Lung (tissue), 12 donors: Measurements from ENCODE around the gene SRRD. TPM values are rescaled to one million over a fixed set of nuclear protein-coding genes. Genes with fewer than 3 reads are reported as not detected.
"Not testable (repeated sequence)": the region's sequence is repeated elsewhere in the genome, so short reads cannot be mapped to it uniquely, and the experiment has no call there.

Source experiments
- ATAC-seq: fragments of 200-7000 bp; cut with Tn5 transposase; one replicate; pipeline ENCODE4 v1.9.1; 2020; ENCODE audit warnings: moderate number of reproducible peaks; ENCODE audit not compliant: insufficient read depth, low FRiP score
- DNase-seq, 3 donors: peaks; one replicate each; pipeline ENCODE4 v3.0.0-alpha.2; 2013 to 2017
- H3K27ac ChIP-seq, 2 donors: one replicate each; pipeline ENCODE4 v1.5.1; 2013; ENCODE audit warnings: mild to moderate bottlenecking in 2 of 2, moderate library complexity in 2 of 2, control low read depth in 1 of 2, inconsistent platforms in 1 of 2, low read depth in 1 of 2, low read length in 1 of 2
- H3K27me3 ChIP-seq, 3 donors: one replicate each; pipeline ENCODE4 v1.5.1; 2013; ENCODE audit warnings: low read length in 2 of 3; ENCODE audit not compliant: control insufficient read depth in 3 of 3, insufficient read depth in 3 of 3
- H3K36me3 ChIP-seq, 4 donors: one replicate each; pipeline ENCODE4 v1.5.1; 2013; ENCODE audit warnings: low read length in 4 of 4, mild to moderate bottlenecking in 1 of 4, moderate library complexity in 1 of 4; ENCODE audit not compliant: control insufficient read depth in 4 of 4, insufficient read depth in 4 of 4
- H3K4me1 ChIP-seq, 5 donors: one replicate each; pipeline ENCODE4 v1.5.1; 2013; ENCODE audit warnings: low read length in 5 of 5, mild to moderate bottlenecking in 2 of 5, moderate library complexity in 1 of 5; ENCODE audit not compliant: control insufficient read depth in 5 of 5, insufficient read depth in 5 of 5
- H3K4me3 ChIP-seq: one replicate; pipeline ENCODE4 v1.5.1; 2013; ENCODE audit warnings: mild to moderate bottlenecking, control low read depth, moderate library complexity
- H3K9ac ChIP-seq, 2 donors: one replicate each; pipeline ENCODE4 v1.5.1; 2013; ENCODE audit warnings: low read length in 2 of 2, control low read depth in 1 of 2; ENCODE audit not compliant: insufficient read depth in 1 of 2
- H3K9me3 ChIP-seq, 4 donors: one replicate each; pipeline ENCODE4 v1.5.1; 2013; ENCODE audit warnings: low read length in 3 of 4, mild to moderate bottlenecking in 1 of 4, moderate library complexity in 1 of 4; ENCODE audit not compliant: control insufficient read depth in 4 of 4, insufficient read depth in 3 of 4
- WGBS, 2 donors: extraction: QIAGEN DNeasy Blood & Tissue Kit; methylation state at CpG; one replicate each; pipeline ENCODE4 v1.1.7; 2013; 5-methylcytosine and 5-hydroxymethylcytosine counted together
- polyA plus RNA-seq, 2 donors: library from polyadenylated mRNA; stranded (reverse); fragments of 200-250 nt; gene quantifications; one replicate each; pipeline ENCODE4 v1.2.1, GENCODE V29; 2013
- total RNA-seq, 2 donors: library from RNA; depleted of rRNA in 1 of 2; stranded (reverse); fragments of >200 nt in 1 of 2; gene quantifications; one replicate each; pipeline ENCODE4 v1.2.1, GENCODE V29; 2014 to 2021
- TF ChIP-seq, protein P1 (sequence below): IDR thresholded peaks from 2 replicates; pipeline ENCODE4 v1.5.1; 2012; ENCODE audit warnings: mild to moderate bottlenecking; ENCODE audit errors: control extremely low read depth, extremely low read depth
- donor health status: control.
- donor health status: control.
- donor health status: Bipolar disorder and iron deficiency.
- donor health status: healthy.
- donor health status: DM: yes; HTN: yes; CAD: no.

Gene SRRD
- total and polyA plus RNA-seq, 4 donors, result 8.5 to 17.6 (median 13.7) TPM

DNA sequence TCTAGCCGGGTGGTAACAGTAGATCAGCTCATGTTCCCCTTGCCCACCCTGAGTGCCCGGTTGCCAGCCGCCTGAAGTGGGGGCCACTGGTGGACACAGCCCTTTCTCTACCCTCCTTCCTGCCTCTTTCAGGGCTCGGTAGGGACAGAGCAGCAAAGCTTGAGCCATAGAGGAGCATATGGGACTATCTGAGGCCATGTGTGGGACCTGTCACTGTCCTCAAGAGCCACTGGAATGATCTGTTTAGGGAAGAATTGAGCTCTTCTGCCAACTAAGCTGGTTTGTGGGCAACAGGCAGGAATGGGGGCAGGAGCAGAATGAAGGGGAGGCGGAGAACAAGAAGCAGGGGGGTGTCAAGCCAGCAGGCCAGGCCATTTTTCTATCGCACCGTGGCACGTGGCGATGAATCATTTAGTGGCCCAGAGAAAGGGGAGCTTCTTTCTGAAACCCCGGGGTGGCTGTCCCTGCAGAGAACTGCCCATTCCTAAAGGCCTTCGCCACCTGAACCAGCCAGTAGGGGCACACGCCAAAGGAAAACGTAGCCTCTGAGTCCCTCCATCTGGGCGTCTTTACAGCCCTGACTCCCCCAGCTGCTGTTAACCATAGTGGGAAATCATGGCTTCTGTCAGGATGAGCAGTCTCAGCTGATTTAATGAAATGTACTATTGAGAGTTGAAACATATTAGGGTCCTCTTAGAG is 45.8 kb upstream of the SRRD start:
- H3K9me3 ChIP-seq, result peaks cover 0 to 2% (median 0%) of the 10 kb centered on the region in 4 donors
- TF ChIP-seq, protein P1, sequence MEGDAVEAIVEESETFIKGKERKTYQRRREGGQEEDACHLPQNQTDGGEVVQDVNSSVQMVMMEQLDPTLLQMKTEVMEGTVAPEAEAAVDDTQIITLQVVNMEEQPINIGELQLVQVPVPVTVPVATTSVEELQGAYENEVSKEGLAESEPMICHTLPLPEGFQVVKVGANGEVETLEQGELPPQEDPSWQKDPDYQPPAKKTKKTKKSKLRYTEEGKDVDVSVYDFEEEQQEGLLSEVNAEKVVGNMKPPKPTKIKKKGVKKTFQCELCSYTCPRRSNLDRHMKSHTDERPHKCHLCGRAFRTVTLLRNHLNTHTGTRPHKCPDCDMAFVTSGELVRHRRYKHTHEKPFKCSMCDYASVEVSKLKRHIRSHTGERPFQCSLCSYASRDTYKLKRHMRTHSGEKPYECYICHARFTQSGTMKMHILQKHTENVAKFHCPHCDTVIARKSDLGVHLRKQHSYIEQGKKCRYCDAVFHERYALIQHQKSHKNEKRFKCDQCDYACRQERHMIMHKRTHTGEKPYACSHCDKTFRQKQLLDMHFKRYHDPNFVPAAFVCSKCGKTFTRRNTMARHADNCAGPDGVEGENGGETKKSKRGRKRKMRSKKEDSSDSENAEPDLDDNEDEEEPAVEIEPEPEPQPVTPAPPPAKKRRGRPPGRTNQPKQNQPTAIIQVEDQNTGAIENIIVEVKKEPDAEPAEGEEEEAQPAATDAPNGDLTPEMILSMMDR, result no peak
- peaks cover 0 to under 1% (median 0%) of the 10 kb centered on the region in 4 donors for H3K36me3 ChIP-seq
- no peak overlapping the region for H3K4me3 ChIP-seq
- H3K27me3 ChIP-seq, result no peaks in the 10 kb centered on the region
- no peak for DNase-seq
- 93 to 94% methylated on average over 14 of the region's 14 CpGs for WGBS, 2 donors
- peaks cover 0 to 3% (median 0%) of the 10 kb centered on the region in 5 donors for H3K4me1 ChIP-seq
- no peak overlapping the region for H3K9ac ChIP-seq
- ATAC-seq, result no peak
- no peak overlapping the region for H3K27ac ChIP-seq

DNA sequence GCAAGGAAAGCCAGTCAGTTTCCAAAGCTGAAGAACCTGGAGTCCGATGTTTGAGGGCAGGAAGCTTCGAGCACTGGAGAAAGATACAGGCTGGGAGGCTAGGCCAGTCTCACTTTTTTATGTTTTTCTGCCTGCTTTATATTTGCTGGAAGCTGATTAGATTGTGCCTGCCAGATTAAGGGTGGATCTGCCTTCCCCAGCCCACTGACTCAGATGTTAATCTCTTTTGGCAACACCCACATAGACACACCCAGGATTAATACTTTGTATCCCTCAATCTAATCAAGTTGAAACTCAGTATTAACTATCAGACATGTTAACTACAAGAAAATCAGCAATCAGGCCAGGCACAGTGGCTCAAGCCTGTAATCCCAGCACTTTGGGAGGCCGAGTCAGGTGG is 44.9 kb upstream of the SRRD start:
- 92 to 95% methylated on average over 3 of the region's 3 CpGs for WGBS, 2 donors
- H3K27me3 ChIP-seq, H3K4me1 ChIP-seq, ATAC-seq, H3K9me3 ChIP-seq, H3K4me3 ChIP-seq, H3K36me3 ChIP-seq, H3K27ac ChIP-seq, DNase-seq, H3K9ac ChIP-seq: not testable (repeated sequence)

DNA sequence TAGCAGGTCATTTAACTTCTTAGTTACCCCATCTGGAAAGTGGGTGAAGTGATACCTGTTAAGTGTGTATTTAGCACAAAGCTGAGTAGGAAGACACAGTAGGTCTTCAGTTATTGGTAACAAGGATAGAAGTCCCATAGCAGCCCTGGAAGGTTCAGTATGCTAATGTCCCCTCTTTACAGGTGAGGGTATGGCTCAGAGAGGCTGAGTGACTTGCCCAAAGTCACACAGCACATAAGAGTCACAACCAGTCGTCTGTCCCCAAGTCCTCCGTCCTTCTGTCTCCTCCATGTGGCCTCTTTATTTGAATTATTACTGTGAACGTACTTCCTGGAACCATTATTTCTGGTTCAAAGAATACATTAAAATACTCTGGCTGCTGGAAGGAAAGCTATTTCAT is 44.1 kb upstream of the SRRD start:
- WGBS, 2 donors, result 86 to 93% methylated on average over 3 of the region's 3 CpGs

DNA sequence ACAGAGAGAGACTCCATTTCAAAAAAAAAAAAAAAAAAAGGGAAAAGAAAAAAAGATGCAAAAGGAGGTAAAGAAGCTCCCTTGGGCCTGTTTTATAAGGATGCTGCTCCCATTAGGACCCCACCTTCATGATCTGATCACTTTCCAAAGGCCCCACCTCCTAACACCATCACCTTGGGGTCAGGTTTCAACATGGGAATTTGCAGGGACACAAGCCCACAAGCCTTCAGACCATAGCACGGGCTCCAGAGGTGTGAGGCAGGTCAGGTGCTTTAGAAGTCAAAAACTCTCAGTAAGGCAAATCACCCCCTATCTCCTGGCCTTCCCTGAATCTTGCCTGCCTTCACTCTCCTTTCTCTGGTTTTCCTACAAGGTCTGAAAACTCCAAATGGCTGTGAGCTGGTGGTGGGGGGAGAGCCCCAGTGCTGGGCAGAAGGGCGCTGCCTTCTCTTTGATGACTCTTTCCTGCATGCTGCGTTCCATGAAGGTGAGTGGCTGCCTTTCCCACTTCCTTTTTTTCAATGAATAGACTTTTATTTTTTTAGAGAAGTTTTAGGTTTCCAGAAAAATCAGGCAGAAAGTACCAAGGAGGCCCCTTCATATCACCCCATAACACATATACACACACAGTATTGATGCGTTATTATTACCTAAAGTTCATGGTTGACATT is 41.5 kb upstream of the SRRD start:
- peaks cover 0 to 3% (median 0%) of the 10 kb centered on the region in 4 donors for H3K36me3 ChIP-seq
- no peak for ATAC-seq
- no peak overlapping the region for H3K4me3 ChIP-seq
- H3K27ac ChIP-seq, result no peak overlapping the region
- TF ChIP-seq, protein P1, result no peak
- H3K9me3 ChIP-seq, result no peaks in the 10 kb centered on the region
- no peaks in the 10 kb centered on the region for H3K27me3 ChIP-seq
- WGBS, 2 donors, result 60 to 76% methylated on average over 4 of the region's 4 CpGs
- DNase-seq, result no peak
- H3K4me1 ChIP-seq, result no peaks in the 10 kb centered on the region
- H3K9ac ChIP-seq, result no peak overlapping the region

More for the DNA sequence above, 44.1 kb upstream of the SRRD start:
- Histone ChIP-seq H3K27me3 (no peaks in the 10 kb centered on the region), H3K4me3 (no peak overlapping the region), H3K36me3 (peaks cover 0 to 3% (median 0%) of the 10 kb centered on the region in 4 donors), H3K9ac (no peak overlapping the region), H3K27ac (no peak overlapping the region), H3K9me3 (no peaks in the 10 kb centered on the region), H3K4me1 (no peaks in the 10 kb centered on the region)
- ATAC-seq (no peak), DNase-seq (no peak)
- TF ChIP-seq, protein P1, result no peak
